Stimulated activated naive CD4-positive, alpha-beta T cell (primary cell): ENCODE measurements around the gene RRBP1.

Experiments
- DNase-seq, 6 experiments: peaks; one replicate each; lab custom pipeline; 2025; lab: John Stamatoyannopoulos, UW

The RRBP1 gene

GRCh38 chr20:17622851-17623508 lies 59.1 kb downstream of the RRBP1 start:
- DNase-seq, result no peak

- no peak for DNase-seq
Observed at GRCh38 chr20:17622086-17622850, 59.8 kb downstream of the RRBP1 start.

DNA sequence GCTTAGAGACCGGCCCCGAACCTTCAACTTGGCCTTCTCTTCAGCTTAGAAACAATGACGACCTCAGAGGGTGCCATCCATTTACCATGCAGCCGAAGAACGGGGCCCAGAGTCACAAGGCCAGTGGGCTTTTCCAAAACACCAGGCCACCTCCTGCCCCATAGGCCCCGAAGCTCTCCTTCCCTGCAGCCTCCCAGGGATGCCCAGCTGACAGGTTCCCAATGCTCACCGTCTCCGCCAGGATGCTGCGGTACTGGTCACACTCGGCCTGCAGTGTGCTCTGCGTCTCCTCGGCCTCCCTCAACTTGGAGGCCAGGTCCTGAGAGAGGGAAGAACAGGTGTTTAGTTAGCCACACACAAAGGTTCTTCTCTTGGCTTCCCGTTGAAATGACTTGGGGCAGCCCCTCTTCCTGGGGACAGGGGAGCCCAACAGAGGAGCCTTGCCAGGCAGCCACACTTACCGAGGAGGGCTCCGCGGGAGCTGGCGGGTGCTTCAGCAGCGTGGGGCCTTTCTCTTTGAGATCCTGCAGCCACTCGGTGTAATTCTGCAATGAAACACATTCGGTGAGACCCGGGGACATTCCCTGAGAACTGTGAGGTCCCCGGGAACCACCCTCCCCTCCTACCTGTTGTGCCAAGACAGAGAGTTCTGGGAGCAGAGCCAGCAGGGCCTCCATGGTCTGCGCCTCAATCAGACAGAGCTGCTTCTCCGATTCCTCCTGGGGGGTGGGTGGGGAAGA lies 60.6 kb downstream of the RRBP1 start:
- DNase-seq, result no peak

GRCh38 chr20:17620371-17621228 lies 61.4 kb downstream of the RRBP1 start:
- no peak for DNase-seq

GRCh38 chr20:17619351-17620093 lies 62.5 kb downstream of the RRBP1 start:
- no peak for DNase-seq

- no peak for DNase-seq
Observed at GRCh38 chr20:17618673-17619013, 63.4 kb downstream of the RRBP1 start.

DNA sequence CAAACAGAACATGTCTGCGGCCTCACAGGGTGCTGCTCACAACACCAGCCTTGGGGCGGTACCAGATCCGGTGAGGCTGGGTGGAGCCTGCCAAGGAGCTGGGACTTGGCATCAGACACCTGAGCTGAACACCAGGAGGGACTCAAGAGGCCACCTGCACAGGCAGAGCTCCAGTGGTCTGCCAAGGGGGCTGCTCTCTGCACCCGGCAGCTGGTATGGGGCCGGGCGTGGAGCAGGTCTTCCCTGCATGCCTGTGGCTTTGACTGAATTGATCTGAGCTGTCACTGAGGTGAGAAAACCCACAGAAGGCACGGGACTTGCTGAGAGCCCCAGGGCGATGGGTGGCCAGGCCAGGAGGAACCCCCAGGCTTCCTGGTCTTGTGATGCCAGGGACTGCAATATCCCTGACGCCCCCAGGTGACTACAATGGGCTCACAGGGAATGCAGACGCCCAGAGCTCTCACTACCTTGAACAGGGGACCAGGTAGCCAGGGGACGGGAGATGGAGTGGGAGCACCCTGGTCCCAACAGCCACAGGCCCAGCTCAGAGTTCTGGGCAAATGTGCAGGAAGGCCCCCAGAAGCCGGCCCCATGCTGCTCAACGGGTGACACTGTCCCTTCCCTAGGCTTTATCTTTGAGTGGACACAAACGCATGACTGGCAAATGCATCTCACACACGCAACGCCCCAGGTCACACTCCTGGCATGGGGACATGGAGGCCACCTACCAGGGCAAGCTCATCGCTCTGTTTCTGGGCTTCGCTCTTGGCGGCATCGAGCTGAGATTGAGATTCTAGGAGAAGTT lies 64.0 kb downstream of the RRBP1 start:
- DNase-seq, result no peak

DNA sequence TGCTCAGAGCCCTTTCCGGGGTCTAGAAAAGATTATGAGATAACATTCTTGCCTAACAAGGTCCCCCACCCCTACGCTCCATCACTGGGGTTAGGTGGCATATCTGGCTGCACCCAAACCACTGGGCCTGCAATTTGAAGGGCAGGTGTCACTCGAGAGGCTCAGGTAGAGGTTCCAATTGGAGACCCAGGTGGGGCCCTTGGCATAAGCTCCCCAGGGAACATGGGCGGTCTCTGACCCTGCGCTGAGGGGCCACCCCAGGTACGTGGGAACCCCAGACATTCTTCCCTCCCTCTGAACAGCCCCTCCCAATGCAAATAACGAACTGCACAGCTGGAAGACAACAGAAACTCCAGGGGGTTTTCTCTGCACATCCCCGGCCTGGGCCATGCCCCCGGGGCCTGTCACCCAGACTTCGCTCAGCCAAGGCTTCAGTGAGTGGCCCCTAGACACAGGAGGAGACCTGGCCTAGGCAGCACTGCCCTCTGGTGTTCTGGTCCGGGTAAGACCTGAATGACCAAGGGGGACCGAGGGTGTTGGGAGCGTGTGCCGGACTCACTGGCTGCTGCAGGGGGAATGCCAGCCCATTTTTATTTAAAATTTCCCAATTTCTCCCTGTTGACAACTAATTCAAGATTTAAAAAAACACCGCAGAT lies 64.7 kb downstream of the RRBP1 start:
- peak; percentile 15 to 52 (median 22) for DNase-seq

DNA sequence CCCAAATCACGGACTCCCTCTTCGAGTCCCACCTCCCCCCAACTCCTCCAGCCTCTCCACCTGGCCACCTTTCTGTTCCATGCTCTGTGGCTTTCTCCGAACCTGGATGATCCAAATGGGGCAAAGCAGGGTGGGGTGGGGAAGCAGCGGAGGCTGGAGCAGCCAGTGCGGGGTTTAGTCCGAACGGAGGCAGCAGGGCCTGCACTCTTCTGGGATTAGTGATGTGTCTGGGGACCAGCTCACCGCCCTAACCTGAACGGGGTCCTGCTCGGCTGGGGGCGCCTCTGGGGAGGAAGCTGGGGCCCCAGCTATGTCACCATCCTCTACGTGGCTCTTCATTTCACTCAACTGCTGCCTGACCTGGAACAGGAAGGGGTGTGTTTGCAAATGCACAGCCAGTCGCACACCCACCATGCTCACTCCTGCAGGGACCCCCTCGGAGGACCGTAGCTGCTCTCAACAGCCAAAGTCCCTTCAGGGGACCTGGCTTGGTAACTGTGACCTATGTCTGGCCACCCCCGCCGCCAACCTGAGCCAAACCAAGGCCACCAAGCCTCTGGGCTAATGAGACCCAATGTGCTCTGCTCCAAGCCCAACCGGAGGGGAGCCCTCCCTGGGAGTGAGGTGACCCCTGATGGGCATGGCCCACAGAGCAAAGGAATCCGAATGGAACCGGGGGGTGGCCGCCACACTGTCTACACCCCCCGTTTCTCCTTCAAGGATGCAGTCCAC lies 65.4 kb downstream of the RRBP1 start:
- no peak for DNase-seq

- DNase-seq, result no peak
Observed at GRCh38 chr20:17615645-17616479, 66.2 kb downstream of the RRBP1 start.

GRCh38 chr20:17614812-17615644 lies 67.0 kb downstream of the RRBP1 start:
- no peak for DNase-seq

DNA sequence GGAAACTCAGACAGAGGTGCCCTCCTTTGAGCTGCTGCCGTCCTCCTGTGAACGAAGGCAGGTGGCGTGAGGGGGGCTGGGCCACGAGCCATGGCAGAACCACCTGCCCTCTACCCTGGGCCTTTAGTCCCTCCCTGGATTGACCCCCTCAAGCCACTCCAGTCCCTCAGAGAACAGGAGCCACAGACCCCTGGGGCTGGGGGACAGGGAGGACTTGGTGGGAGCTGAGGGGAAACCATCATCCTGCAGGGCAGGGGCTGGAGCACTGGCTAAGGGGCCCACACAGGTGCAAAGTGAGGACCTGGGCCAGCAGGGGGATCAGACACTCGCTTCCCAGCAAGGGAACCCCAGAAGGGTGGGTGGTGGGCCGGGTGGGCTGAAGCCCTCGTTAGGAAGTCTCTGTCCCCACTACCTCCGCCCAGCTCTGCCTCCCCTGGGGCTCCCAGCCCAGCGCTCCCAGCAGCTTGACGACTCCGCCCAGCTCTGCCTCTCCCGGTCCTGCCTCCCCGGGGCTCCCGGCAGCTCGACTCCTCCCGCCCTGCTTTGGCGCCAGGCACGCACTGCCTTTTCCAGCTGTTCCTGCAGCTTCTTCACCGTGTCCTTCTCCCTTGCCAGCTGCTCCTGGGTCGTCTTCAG lies 67.7 kb downstream of the RRBP1 start:
- no peak for DNase-seq

DNA sequence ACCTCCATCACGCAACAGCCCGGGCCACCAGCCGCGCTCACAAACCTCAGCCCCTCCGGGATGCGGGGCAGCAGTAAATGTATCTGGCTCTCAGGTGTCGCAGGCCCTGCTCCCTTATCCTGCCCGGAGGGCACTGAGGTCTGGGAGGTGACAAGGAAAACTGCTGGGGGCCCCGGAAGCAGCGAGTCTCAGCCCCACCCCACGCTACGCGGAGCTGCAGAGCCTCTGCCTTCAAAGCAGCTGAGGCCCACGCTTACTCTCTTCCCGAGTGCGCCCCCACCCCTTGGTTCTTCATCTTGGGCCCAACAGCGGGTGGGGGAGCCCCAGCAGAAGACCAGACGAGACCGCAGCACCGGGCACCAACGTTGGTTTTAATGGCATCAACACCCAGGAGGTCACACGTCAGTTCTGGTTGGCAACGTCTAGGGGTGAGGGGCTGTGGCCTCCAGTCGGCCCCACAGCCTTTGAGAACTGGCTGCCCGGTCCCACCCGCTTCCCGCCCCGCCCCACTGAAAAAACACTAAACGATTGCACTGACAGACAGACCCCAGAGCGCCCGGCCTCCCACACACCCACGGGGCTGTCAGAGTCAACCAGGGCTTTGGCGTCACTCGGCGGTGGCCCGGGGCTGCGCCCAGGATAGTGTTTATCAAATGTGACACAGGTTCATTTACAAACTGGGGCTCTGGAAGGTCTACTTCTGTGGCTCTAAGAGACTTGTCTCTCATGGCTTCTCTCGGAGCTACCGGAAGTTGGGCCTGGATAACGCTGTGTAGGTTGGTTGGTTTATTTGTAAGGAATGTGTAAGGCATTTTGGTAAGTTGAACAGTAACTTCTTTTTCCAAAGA lies 68.5 kb downstream of the RRBP1 start:
- DNase-seq, result no peak

- DNase-seq, result no peak
Observed at GRCh38 chr20:17612992-17613327, 69.1 kb downstream of the RRBP1 start.

DNA sequence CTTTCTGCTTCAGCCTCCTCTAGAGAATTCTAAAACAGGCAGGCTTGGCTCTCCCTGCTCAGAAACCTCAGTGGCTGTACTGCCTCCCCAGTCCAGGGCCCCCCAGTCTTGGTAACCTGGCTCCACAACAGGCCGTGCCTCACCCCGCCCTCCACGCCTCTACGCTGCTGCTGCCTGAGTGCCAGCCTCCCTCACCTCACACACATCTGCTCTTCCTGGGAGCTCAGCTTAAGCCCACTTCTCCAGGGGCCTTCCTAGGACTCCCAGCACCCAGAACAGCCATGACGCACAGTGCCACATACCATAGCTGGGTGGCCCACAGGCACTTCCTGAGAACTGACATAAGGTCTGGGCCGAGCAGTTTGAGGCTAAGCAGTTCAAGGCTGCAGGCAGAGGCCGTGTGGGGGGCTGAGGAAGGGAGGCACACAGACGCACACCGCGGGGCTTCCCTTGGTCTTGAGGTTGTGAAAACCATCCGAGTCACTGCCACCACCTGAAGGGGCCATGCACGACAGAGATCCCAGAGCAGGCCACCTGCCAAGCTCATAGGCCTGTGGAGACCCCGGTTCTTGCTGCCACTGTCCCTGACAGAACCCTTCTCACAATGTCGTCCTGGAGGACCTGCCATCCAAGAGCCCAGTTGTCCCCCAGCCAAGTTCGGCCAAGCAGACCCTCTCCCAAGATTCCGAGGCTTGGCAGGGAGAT lies 69.6 kb downstream of the RRBP1 start:
- DNase-seq, result peak in 2 of 6 experiments; percentile 10 to 31
